TTC549 (cell line): ENCODE data around the gene BRD7.
"Not testable (repeated sequence)": the region's sequence is repeated elsewhere in the genome, so short reads cannot be mapped to it uniquely, and the experiment has no call there.

ENCODE experiments used
- FAIRE-seq: peaks from 2 replicates; lab custom pipeline; 2012; peaks lifted over from hg19 to GRCh38; lab: Jason Lieb, UNC

Gene BRD7

GRCh38 chr16:50354629-50355456 is 13.9 kb downstream of the BRD7 start:
- FAIRE-seq, result peak; percentile 87

GRCh38 chr16:50354082-50354481 is 14.7 kb downstream of the BRD7 start:
- no peak for FAIRE-seq

- no peak for FAIRE-seq
These were observed 16.8 kb downstream of the BRD7 start for GRCh38 chr16:50351952-50352351.

GRCh38 chr16:50351116-50351515 is 17.7 kb downstream of the BRD7 start:
- FAIRE-seq, result no peak

GRCh38 chr16:50345210-50345609 is 23.6 kb downstream of the BRD7 start:
- not testable (repeated sequence) for FAIRE-seq

GRCh38 chr16:50343566-50343965 is 25.2 kb downstream of the BRD7 start:
- not testable (repeated sequence) for FAIRE-seq

GRCh38 chr16:50340578-50340977 is 28.2 kb downstream of the BRD7 start:
- FAIRE-seq, result no peak

- FAIRE-seq, result no peak
These were observed 30.2 kb downstream of the BRD7 start for GRCh38 chr16:50338371-50339231.

GRCh38 chr16:50336884-50337283 is 31.9 kb downstream of the BRD7 start:
- FAIRE-seq, result no peak

- no peak for FAIRE-seq
These were observed 33.4 kb downstream of the BRD7 start for GRCh38 chr16:50335196-50335958.

GRCh38 chr16:50334106-50334975 is 34.4 kb downstream of the BRD7 start:
- no peak for FAIRE-seq

GRCh38 chr16:50332599-50332998 is 36.2 kb downstream of the BRD7 start:
- no peak for FAIRE-seq

GRCh38 chr16:50331570-50331969 is 37.2 kb downstream of the BRD7 start:
- no peak for FAIRE-seq

- FAIRE-seq, result no peak
These were observed 39.2 kb downstream of the BRD7 start for GRCh38 chr16:50329446-50330189.

- no peak for FAIRE-seq
These were observed 41.8 kb downstream of the BRD7 start for GRCh38 chr16:50326835-50327465.

GRCh38 chr16:50326264-50326663 is 42.5 kb downstream of the BRD7 start:
- no peak for FAIRE-seq

GRCh38 chr16:50324345-50324744 is 44.4 kb downstream of the BRD7 start:
- FAIRE-seq, result no peak

- no peak for FAIRE-seq
These were observed 45.3 kb downstream of the BRD7 start for GRCh38 chr16:50323335-50324011.

- no peak for FAIRE-seq
These were observed 46.5 kb downstream of the BRD7 start for GRCh38 chr16:50322333-50322732.

GRCh38 chr16:50320310-50320709 is 48.5 kb downstream of the BRD7 start:
- no peak for FAIRE-seq
